A549 (cell line): ENCODE results near the gene ELN.

Experiments used
- FOSL2 ChIP-seq, 2 experiments: fragments of 450-650 bp in 1 of 2; fragments of >200 bp in 1 of 2; sonication (Bioruptor Twin) in 1 of 2; formaldehyde crosslinking; IDR thresholded peaks; 2 replicates each; pipeline versions ENCODE4 v1.5.0 to v1.6.1; 2016 to 2020; ENCODE audit warnings: mild to moderate bottlenecking in 1 of 2, moderate library complexity in 1 of 2
- SMC3 ChIP-seq: fragments of >200 bp; sonication (Bioruptor Twin); formaldehyde crosslinking; IDR thresholded peaks from 3 replicates; pipeline ENCODE4 v1.6.1; 2018; ENCODE audit warnings: inconsistent platforms

DNA sequence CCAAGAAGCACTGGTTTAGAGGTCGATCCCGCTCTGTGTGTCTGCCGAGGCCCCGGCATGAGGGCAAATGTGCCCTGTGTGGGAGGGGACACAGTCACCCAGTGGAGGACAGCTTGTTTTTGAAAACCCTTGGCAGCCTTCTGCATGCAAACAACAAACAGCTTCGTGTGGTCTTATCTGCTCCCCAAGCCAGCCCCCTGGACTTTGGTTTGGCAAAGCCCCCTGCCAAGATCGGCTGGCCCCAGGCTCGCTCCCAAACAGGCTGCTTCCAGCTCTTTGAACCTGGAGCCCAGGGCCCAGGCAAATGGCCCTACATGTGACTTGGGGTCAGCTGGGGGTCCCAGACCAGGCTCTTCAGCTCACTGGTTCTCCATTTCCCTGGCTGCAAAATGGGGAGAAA is 2.9 kb downstream of the ELN start:
- TF ChIP-seq FOSL2 (IDR thresholded peaks at IDR 0.05) (no peak), FOSL2 (CRISPR knock-in tag; IDR thresholded peaks at IDR 0.05) (no peak), SMC3 (no peak)
